PC-9 (cell line): ENCODE data around the gene DKC1. TPM values are rescaled to one million over a fixed set of nuclear protein-coding genes. Genes with fewer than 3 reads are reported as not detected.

Experiments
- Bru-seq: library from RNA; stranded (reverse); fragments of 400-500 nt; gene quantifications from one replicate; lab custom pipeline; 2021; lab: Mats Ljungman, UMichigan
- BruChase-seq, 2 experiments: library from RNA; stranded (reverse); fragments of 400-500 nt; gene quantifications; one replicate each; lab custom pipeline; 2021; lab: Mats Ljungman, UMichigan
- BruUV-seq: library from RNA; stranded (reverse); fragments of 400-500 nt; replicated peaks from 2 replicates; lab custom pipeline; 2021; lab: Mats Ljungman, UMichigan
- CTCF ChIA-PET: fragments of 300-600 bp; sonication (Branson Sonifier 250); formaldehyde crosslinking; loops from one replicate; lab custom pipeline; 2022; ENCODE audit warnings: antibody characterized with exemption; lab: Charles Lee
- POLR2A ChIA-PET: fragments of 300-600 bp; sonication (Branson Sonifier 250); formaldehyde crosslinking; loops from one replicate; lab custom pipeline; 2022; ENCODE audit warnings: antibody characterized with exemption; ENCODE audit not compliant: unreplicated experiment; lab: Charles Lee
- DNase-seq, 2 experiments: peaks; one replicate each; pipeline versions ENCODE4 v3.0.0 to v3.0.0-alpha.2; 2015 to 2022; ENCODE audit warnings: mixed read lengths in 1 of 2
- H2AFZ ChIP-seq: fragments of 200-600 bp; sonication (generic); 2 replicates; pipeline ENCODE4 v1.8.1; 2017; ENCODE audit warnings: antibody characterized with exemption
- H3F3A ChIP-seq: fragments of 200-600 bp; sonication (generic); 2 replicates; pipeline ENCODE4 v1.8.1; 2017; ENCODE audit warnings: antibody characterized with exemption, mild to moderate bottlenecking, low read depth; ENCODE audit not compliant: insufficient read depth
- H3K27ac ChIP-seq: fragments of 200-600 bp; sonication (generic); 2 replicates; pipeline ENCODE4 v1.6.1; 2016; ENCODE audit warnings: mixed run types
- H3K27me3 ChIP-seq: fragments of 200-600 bp; sonication (generic); 2 replicates; pipeline ENCODE4 v1.6.1; 2016; ENCODE audit warnings: low read depth, mixed run types; ENCODE audit not compliant: insufficient read depth
- H3K36me3 ChIP-seq: fragments of 200-600 bp; sonication (generic); 2 replicates; pipeline ENCODE4 v1.6.1; 2016; ENCODE audit warnings: low read depth, mixed run types
- H3K4me1 ChIP-seq: fragments of 200-600 bp; sonication (generic); replicated peaks from 2 replicates; pipeline ENCODE4 v1.6.1; 2016; ENCODE audit warnings: mixed run types; ENCODE audit not compliant: insufficient read depth
- H3K4me2 ChIP-seq: fragments of 200-600 bp; sonication (generic); 2 replicates; pipeline ENCODE4 v1.6.1; 2017; ENCODE audit warnings: mixed run types
- H3K4me3 ChIP-seq: fragments of 200-600 bp; sonication (generic); 2 replicates; pipeline ENCODE4 v1.6.1; 2016; ENCODE audit warnings: mixed run types
- H3K79me2 ChIP-seq: fragments of 200-600 bp; sonication (generic); 2 replicates; pipeline ENCODE4 v1.6.1; 2017; ENCODE audit warnings: low read depth, mixed run types
- H3K9me2 ChIP-seq: fragments of 200-600 bp; sonication (generic); 2 replicates; pipeline ENCODE4 v1.8.1; 2017; ENCODE audit warnings: mild to moderate bottlenecking; ENCODE audit not compliant: insufficient read depth
- H3K9me3 ChIP-seq: fragments of 200-600 bp; sonication (generic); 2 replicates; pipeline ENCODE4 v1.8.1; 2016; ENCODE audit warnings: low read depth; ENCODE audit not compliant: insufficient read depth
- H4K20me1 ChIP-seq: fragments of 200-600 bp; sonication (generic); 2 replicates; pipeline ENCODE4 v1.8.1; 2017; ENCODE audit not compliant: insufficient read depth
- EZH2 ChIP-seq: fragments of 200-600 bp; sonication (generic); IDR thresholded peaks from 2 replicates; pipeline ENCODE4 v1.8.0; 2017; ENCODE audit warnings: antibody characterized with exemption, low read depth
- intact Hi-C: fragments of 100-400 bp; cut with micrococcal nuclease; formaldehyde crosslinking; loops from one replicate; pipeline ENCODE4 v1.10.0; 2022; ENCODE audit not compliant: unreplicated experiment
- long read RNA-seq: library from polyadenylated mRNA; stranded (forward); transcript quantifications from one replicate; pipeline ENCODE4 v2.0.0, GENCODE V29; 2022
- total RNA-seq: library from RNA; stranded (reverse); gene quantifications from 2 replicates; pipeline ENCODE4 v1.2.3, GENCODE V29; 2021
- TF ChIP-seq, protein P1 (sequence below): fragments of 200-600 bp; sonication (generic); conservative IDR thresholded peaks from 2 replicates; pipeline ENCODE4 v1.6.1; 2017; ENCODE audit warnings: mixed run types, antibody characterized with exemption, mild to moderate bottlenecking, moderate library complexity

Gene DKC1
- total RNA-seq: 83.5 and 101 TPM in 2 replicates
- Bru-seq, nascent RNA: percentile 96 among the genes with signal in this experiment
- BruChase-seq, experiment 1, labeled RNA remaining after a 2-hour chase: percentile 95 among the genes with signal in this experiment
- percentile 98 among the genes with signal in this experiment for BruChase-seq, experiment 2, labeled RNA remaining after a 6-hour chase
- long read RNA-seq, transcript DKC1-201 (15 exons, 2,577 nt): major isoform, 190 of 225 reads
- long read RNA-seq, partial matches to known transcripts: 17 of 225 reads
- long read RNA-seq, other reads (novel, unspliced or antisense): 17 of 225 reads

DNA sequence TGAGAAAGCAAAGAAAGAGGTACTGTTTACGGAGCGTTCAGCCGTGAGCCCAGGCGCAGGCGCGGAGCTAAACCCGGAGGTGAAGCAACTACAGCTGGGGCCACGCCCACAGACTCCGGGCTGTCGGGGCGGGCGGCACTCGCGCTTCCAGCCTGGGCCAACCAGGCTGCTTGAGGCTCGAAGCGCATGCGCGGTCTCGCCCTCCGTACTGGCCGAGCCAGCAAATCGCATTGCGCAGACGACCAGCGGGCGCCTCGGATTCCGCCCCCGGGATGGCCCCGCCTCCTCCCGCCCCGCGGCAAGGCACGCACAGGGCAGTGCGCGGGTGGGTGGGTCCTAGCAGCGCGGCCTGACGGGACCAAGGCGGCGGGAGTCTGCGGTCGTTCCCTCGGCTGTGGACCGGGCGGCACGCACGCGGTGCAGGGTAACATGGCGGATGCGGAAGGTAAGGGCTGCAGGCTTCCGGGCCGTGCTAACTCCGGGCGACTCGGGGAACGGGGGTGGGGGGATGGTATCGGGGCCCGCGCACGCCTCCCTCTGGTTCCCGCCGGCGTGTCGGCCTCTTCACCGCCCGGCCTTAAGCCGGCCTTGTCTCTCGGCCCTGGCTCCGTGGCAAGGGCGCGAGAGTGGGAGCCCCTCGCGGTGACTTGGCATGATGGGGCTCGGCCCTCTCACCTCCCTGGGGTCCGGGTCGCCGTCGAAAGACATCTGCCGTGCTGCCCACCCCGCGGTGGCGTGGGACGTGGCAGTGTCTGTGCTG lies at the start of gene DKC1:
Gene DKC1, plus strand, starts transcription at position 328 of the 760 bp plus-strand sequence. Its CDS starts 102 bp downstream, at position 430.
- DNase-seq: peak; percentile 89 to 99
- Histone ChIP-seq H3K4me1 (peaks cover 15% of the 10 kb centered on the region), H3K79me2 (peaks cover 47% of the 10 kb centered on the region), H3K4me3 (peak within 1 kb of the TSS; percentile 89), H4K20me1 (peaks cover 11% of the 10 kb centered on the region), H3K36me3 (peaks cover 26% of the 10 kb centered on the region; the same call in 1 of the 2 replicates), H3K4me2 (peak within 1 kb of the TSS; percentile 88), H3F3A (peaks cover 5% of the 10 kb centered on the region; the same call in 1 of the 2 replicates), H2AFZ (peak within 1 kb of the TSS; percentile 91), H3K9me2 (no peaks in the 10 kb centered on the region), H3K9me3 (no peaks in the 10 kb centered on the region), H3K27ac (peak within 1 kb of the TSS; percentile 77), H3K27me3 (no peaks in the 10 kb centered on the region)
- ChIA-PET POLR2A (interaction anchor here (0.5 to 1.0 kb wide), 6 partner anchors 14 to 1819 kb away, joined by 3 to 7 read pairs (median 3); partner anchors contain the start of genes DNASE1L1 and SLC10A3), CTCF (interaction anchor here (1.0 kb wide), 1 partner anchor 13 kb away, joined by 4 read pairs; no protein-coding TSS in a partner anchor)
- intact Hi-C loops: loop anchor here (1.0 to 10.0 kb wide), 3 partner anchors 42 to 388 kb away; partner anchors contain the start of genes EMD, FLNA and MPP1
- TF ChIP-seq EZH2: no peak
- TF ChIP-seq, protein P1, sequence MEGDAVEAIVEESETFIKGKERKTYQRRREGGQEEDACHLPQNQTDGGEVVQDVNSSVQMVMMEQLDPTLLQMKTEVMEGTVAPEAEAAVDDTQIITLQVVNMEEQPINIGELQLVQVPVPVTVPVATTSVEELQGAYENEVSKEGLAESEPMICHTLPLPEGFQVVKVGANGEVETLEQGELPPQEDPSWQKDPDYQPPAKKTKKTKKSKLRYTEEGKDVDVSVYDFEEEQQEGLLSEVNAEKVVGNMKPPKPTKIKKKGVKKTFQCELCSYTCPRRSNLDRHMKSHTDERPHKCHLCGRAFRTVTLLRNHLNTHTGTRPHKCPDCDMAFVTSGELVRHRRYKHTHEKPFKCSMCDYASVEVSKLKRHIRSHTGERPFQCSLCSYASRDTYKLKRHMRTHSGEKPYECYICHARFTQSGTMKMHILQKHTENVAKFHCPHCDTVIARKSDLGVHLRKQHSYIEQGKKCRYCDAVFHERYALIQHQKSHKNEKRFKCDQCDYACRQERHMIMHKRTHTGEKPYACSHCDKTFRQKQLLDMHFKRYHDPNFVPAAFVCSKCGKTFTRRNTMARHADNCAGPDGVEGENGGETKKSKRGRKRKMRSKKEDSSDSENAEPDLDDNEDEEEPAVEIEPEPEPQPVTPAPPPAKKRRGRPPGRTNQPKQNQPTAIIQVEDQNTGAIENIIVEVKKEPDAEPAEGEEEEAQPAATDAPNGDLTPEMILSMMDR: 0 out of 2 replicates have a peak, but pooled peaks have one; percentile 6
- TSS peak; percentile 32 for BruUV-seq

DNA sequence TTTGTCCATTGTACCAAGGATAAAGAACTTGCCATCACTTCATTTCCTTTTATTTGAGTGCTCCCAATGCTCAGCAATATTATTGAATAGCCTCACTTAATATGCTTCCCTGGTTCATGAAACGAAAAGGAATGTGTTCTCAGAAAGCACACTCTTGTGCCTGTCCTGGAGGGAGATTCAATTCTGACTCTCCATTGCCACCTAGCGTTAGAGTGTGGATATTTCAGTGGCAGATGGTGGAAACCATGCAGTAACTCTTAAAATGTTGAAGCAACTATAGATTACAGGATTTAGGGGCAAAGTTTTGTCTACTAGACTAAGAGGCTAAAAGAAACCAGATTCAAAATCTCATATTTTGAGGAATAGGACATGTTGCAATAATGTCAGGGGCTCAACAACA lies 47.7 kb upstream of the DKC1 start:
- Histone ChIP-seq H2AFZ (no peak overlapping the region), H4K20me1 (no peaks in the 10 kb centered on the region), H3K79me2 (no peaks in the 10 kb centered on the region), H3K4me1 (peaks cover 21% of the 10 kb centered on the region; the same call in 1 of the 2 replicates), H3K4me2 (no peak overlapping the region), H3K27me3 (no peaks in the 10 kb centered on the region), H3F3A (peaks cover 4% of the 10 kb centered on the region; the same call in 1 of the 2 replicates), H3K4me3 (no peak overlapping the region), H3K36me3 (no peaks in the 10 kb centered on the region), H3K27ac (no peak overlapping the region), H3K9me2 (no peaks in the 10 kb centered on the region), H3K9me3 (no peaks in the 10 kb centered on the region)
- CTCF ChIA-PET: no interaction called here
- intact Hi-C loops: loop anchor here (1.0 to 2.0 kb wide), 3 partner anchors 34 to 342 kb away; no protein-coding TSS in a partner anchor
- POLR2A ChIA-PET: no interaction called here
- no TSS peak for BruUV-seq
- TF ChIP-seq EZH2: no peak
- TF ChIP-seq, protein P1: peak; percentile 85
- DNase-seq: peak in 1 of 2 experiments; percentile 43

DNA sequence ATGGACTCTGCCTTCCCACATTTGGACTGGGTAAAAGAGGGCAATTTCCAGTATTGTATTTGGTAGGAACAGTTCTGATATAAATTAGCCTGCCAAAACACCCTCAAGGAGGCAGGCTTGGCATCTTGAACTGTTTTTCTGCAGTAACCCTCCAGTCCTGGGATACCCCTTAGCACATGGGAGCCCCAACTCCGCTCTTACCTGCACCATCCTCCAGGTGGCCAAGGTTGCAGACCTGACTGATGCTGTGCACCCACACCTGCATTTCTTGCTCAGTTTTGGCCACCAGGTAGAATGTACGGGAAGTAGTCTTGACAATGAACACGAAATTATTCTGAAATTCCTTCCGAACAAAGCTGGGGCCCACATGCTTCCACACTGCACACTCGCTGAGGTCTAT lies 46.8 kb upstream of the DKC1 start:
- no peak overlapping the region for H3K4me3 ChIP-seq
- no peaks in the 10 kb centered on the region for H3K79me2 ChIP-seq
- no peaks in the 10 kb centered on the region for H4K20me1 ChIP-seq
- H2AFZ ChIP-seq: no peak overlapping the region
- DNase-seq: no peak
- peaks cover 23% of the 10 kb centered on the region; the same call in 1 of the 2 replicates for H3K4me1 ChIP-seq
- no peaks in the 10 kb centered on the region for H3K9me2 ChIP-seq
- ChIA-PET POLR2A (no interaction called here), CTCF (no interaction called here)
- BruUV-seq: no TSS peak
- H3K4me2 ChIP-seq: no peak overlapping the region
- no peaks in the 10 kb centered on the region for H3K9me3 ChIP-seq
- no peak for TF ChIP-seq EZH2
- H3K27me3 ChIP-seq: no peaks in the 10 kb centered on the region
- H3F3A ChIP-seq: peaks cover 4% of the 10 kb centered on the region; the same call in 1 of the 2 replicates
- intact Hi-C loops: loop anchor here (1.0 to 2.0 kb wide), 3 partner anchors 33 to 343 kb away; no protein-coding TSS in a partner anchor
- H3K27ac ChIP-seq: no peak overlapping the region
- H3K36me3 ChIP-seq: no peaks in the 10 kb centered on the region
